Activated CD4-positive, alpha-beta memory T cell treated with anti-CD3 and anti-CD28 coated beads for 36 hours (primary cell): ENCODE results near the gene KRT20. TPM values are rescaled to one million over a fixed set of nuclear protein-coding genes. Genes with fewer than 3 reads are reported as not detected.
"Not testable (repeated sequence)": the region's sequence is repeated elsewhere in the genome, so short reads cannot be mapped to it uniquely, and the experiment has no call there.

Source experiments
- CTCF ChIA-PET: fragments of 350-600 bp; sonication (Branson Sonifier 250); formaldehyde crosslinking; loops from one replicate; lab custom pipeline; 2021; ENCODE audit warnings: antibody characterized with exemption, inconsistent platforms; lab: Charles Lee
- POLR2A ChIA-PET: fragments of 350-600 bp; sonication (Branson Sonifier 250); formaldehyde crosslinking; loops from one replicate; lab custom pipeline; 2021; ENCODE audit warnings: antibody characterized with exemption; lab: Charles Lee
- DNase-seq: peaks from one replicate; pipeline ENCODE4 v3.0.0-alpha.2; 2020
- H3K27ac Mint-ChIP-seq: one replicate; pipeline ENCODE4 v1.8.0; 2021; ENCODE audit warnings: mixed read lengths
- H3K27me3 Mint-ChIP-seq: one replicate; pipeline ENCODE4 v1.8.0; 2021; ENCODE audit warnings: mixed read lengths
- H3K36me3 Mint-ChIP-seq: one replicate; pipeline ENCODE4 v1.8.0; 2021; ENCODE audit warnings: mixed read lengths
- H3K4me1 Mint-ChIP-seq: one replicate; pipeline ENCODE4 v1.8.0; 2021; ENCODE audit warnings: low read depth, mixed read lengths
- H3K4me3 Mint-ChIP-seq: one replicate; pipeline ENCODE4 v1.8.0; 2021; ENCODE audit warnings: mild to moderate bottlenecking, mixed read lengths
- H3K9me3 Mint-ChIP-seq: one replicate; pipeline ENCODE4 v1.8.0; 2021; ENCODE audit warnings: mixed read lengths
- intact Hi-C: fragments of 100-400 bp; cut with micrococcal nuclease; formaldehyde crosslinking; loops from one replicate; pipeline ENCODE4 v1.15.1; 2023
- total RNA-seq, 2 experiments: library from RNA; stranded (reverse); gene quantifications; one replicate each; pipeline ENCODE4 v1.2.3, GENCODE V29; 2021

KRT20 gene
- total RNA-seq, 2 experiments from 2014 or later, result not detected

GRCh38 chr17:40866838-40867237 lies 18.2 kb downstream of the KRT20 start, which contains the start of gene KRT12:
Gene KRT12 (minus strand): TSS chr17:40867223. CDS start chr17:40867186, 37 bp downstream.
- H3K27ac Mint-ChIP-seq, result no peak within 1 kb of the TSS
- peaks cover 11% of the 10 kb centered on the region for H3K27me3 Mint-ChIP-seq
- intact Hi-C loops, result no loop called here
- no peaks in the 10 kb centered on the region for H3K36me3 Mint-ChIP-seq
- H3K9me3 Mint-ChIP-seq, result no peaks in the 10 kb centered on the region
- H3K4me3 Mint-ChIP-seq, result no peak within 1 kb of the TSS
- DNase-seq, result no peak
- ChIA-PET CTCF (interaction anchor here (0.9 kb wide), 1 partner anchor 10 kb away, joined by 3 read pairs; no protein-coding TSS in a partner anchor), POLR2A (no interaction called here)
- no peaks in the 10 kb centered on the region for H3K4me1 Mint-ChIP-seq

GRCh38 chr17:40864661-40865390 lies 20.2 kb downstream of the KRT20 start:
- Mint-ChIP-seq H3K27ac (no peak overlapping the region), H3K9me3 (no peaks in the 10 kb centered on the region), H3K4me3 (no peak overlapping the region), H3K36me3 (no peaks in the 10 kb centered on the region), H3K4me1 (no peaks in the 10 kb centered on the region), H3K27me3 (peaks cover 6% of the 10 kb centered on the region)
- CTCF ChIA-PET, result interaction anchor here (0.6 kb wide), 1 partner anchor 799 kb away, joined by 3 read pairs; no protein-coding TSS in a partner anchor
- no peak for DNase-seq
- POLR2A ChIA-PET, result no interaction called here
- intact Hi-C loops, result no loop called here

GRCh38 chr17:40862985-40863733 lies 21.9 kb downstream of the KRT20 start:
- DNase-seq, result peak; percentile 21
- CTCF ChIA-PET, result interaction anchor here (0.9 to 2.5 kb wide), 3 partner anchors 25 to 800 kb away, joined by 3 to 8 read pairs (median 3); no protein-coding TSS in a partner anchor
- Mint-ChIP-seq H3K27ac (no peak overlapping the region), H3K9me3 (no peaks in the 10 kb centered on the region), H3K27me3 (peaks cover 4% of the 10 kb centered on the region), H3K4me1 (no peaks in the 10 kb centered on the region), H3K4me3 (no peak overlapping the region), H3K36me3 (no peaks in the 10 kb centered on the region)
- POLR2A ChIA-PET, result no interaction called here
- intact Hi-C loops, result no loop called here

- Mint-ChIP-seq H3K9me3 (no peaks in the 10 kb centered on the region), H3K36me3 (no peaks in the 10 kb centered on the region), H3K27ac (no peak overlapping the region), H3K27me3 (peaks cover 2% of the 10 kb centered on the region), H3K4me1 (peaks cover 2% of the 10 kb centered on the region), H3K4me3 (no peak overlapping the region)
- POLR2A ChIA-PET, result no interaction called here
- intact Hi-C loops, result loop anchor here (5.0 kb wide), 2 partner anchors 788 to 803 kb away; no protein-coding TSS in a partner anchor
- CTCF ChIA-PET, result interaction anchor here (1.0 to 7.3 kb wide), 2 partner anchors 11 to 805 kb away, joined by 3 to 68 read pairs; no protein-coding TSS in a partner anchor
- DNase-seq, result no peak
These were observed 25.5 kb downstream of the KRT20 start for GRCh38 chr17:40859536-40859935.

GRCh38 chr17:40858667-40859066 lies 26.4 kb downstream of the KRT20 start:
- DNase-seq, H3K27ac Mint-ChIP-seq, H3K36me3 Mint-ChIP-seq, H3K27me3 Mint-ChIP-seq, POLR2A ChIA-PET, H3K4me1 Mint-ChIP-seq, H3K9me3 Mint-ChIP-seq, H3K4me3 Mint-ChIP-seq: not testable (repeated sequence)
- CTCF ChIA-PET, result interaction anchor here (1.0 to 7.3 kb wide), 4 partner anchors 11 to 806 kb away, joined by 3 to 68 read pairs (median 29); no protein-coding TSS in a partner anchor
- intact Hi-C loops, result loop anchor here (5.0 kb wide), 2 partner anchors 789 to 804 kb away; no protein-coding TSS in a partner anchor

- ChIA-PET POLR2A (no interaction called here), CTCF (interaction anchor here (0.7 to 7.3 kb wide), 7 partner anchors 10 to 811 kb away, joined by 3 to 68 read pairs (median 12); no protein-coding TSS in a partner anchor)
- Mint-ChIP-seq H3K4me3 (no peak overlapping the region), H3K27me3 (peaks cover 5% of the 10 kb centered on the region), H3K27ac (no peak overlapping the region), H3K9me3 (no peaks in the 10 kb centered on the region), H3K36me3 (no peaks in the 10 kb centered on the region), H3K4me1 (peaks cover 2% of the 10 kb centered on the region)
- no peak for DNase-seq
- intact Hi-C loops, result loop anchor here (5.0 kb wide), 2 partner anchors 790 to 805 kb away; no protein-coding TSS in a partner anchor
These were observed 27.5 kb downstream of the KRT20 start for GRCh38 chr17:40857535-40857934.

GRCh38 chr17:40854175-40854814 lies 30.7 kb downstream of the KRT20 start:
- intact Hi-C loops, result no loop called here
- ChIA-PET CTCF (interaction anchor here (4.9 to 7.3 kb wide), 2 partner anchors 794 to 811 kb away, joined by 41 to 68 read pairs; no protein-coding TSS in a partner anchor), POLR2A (no interaction called here)
- peaks cover 6% of the 10 kb centered on the region for H3K27me3 Mint-ChIP-seq
- no peaks in the 10 kb centered on the region for H3K36me3 Mint-ChIP-seq
- peaks cover 2% of the 10 kb centered on the region for H3K4me1 Mint-ChIP-seq
- DNase-seq, result no peak
- no peak overlapping the region for H3K4me3 Mint-ChIP-seq
- no peak overlapping the region for H3K27ac Mint-ChIP-seq
- H3K9me3 Mint-ChIP-seq, result no peaks in the 10 kb centered on the region

GRCh38 chr17:40852364-40852763 lies 32.7 kb downstream of the KRT20 start:
- Mint-ChIP-seq H3K4me1 (peaks cover 2% of the 10 kb centered on the region), H3K27me3 (peaks cover 8% of the 10 kb centered on the region), H3K27ac (no peak overlapping the region), H3K36me3 (no peaks in the 10 kb centered on the region), H3K9me3 (no peaks in the 10 kb centered on the region), H3K4me3 (no peak overlapping the region)
- intact Hi-C loops, result no loop called here
- DNase-seq, result no peak
- CTCF ChIA-PET, result interaction anchor here (1.9 kb wide), 1 partner anchor 811 kb away, joined by 8 read pairs; no protein-coding TSS in a partner anchor
- POLR2A ChIA-PET, result no interaction called here

GRCh38 chr17:40850293-40850972 lies 34.6 kb downstream of the KRT20 start:
- Mint-ChIP-seq H3K4me3 (no peak overlapping the region), H3K27me3 (peaks cover 14% of the 10 kb centered on the region), H3K9me3 (no peaks in the 10 kb centered on the region), H3K36me3 (no peaks in the 10 kb centered on the region), H3K27ac (no peak overlapping the region), H3K4me1 (no peaks in the 10 kb centered on the region)
- CTCF ChIA-PET, result interaction anchor here (0.8 kb wide), 1 partner anchor 812 kb away, joined by 4 read pairs; no protein-coding TSS in a partner anchor
- POLR2A ChIA-PET, result no interaction called here
- no peak for DNase-seq
- intact Hi-C loops, result no loop called here

- intact Hi-C loops, result no loop called here
- H3K4me1 Mint-ChIP-seq, result no peaks in the 10 kb centered on the region
- no peak for DNase-seq
- no peaks in the 10 kb centered on the region for H3K9me3 Mint-ChIP-seq
- ChIA-PET POLR2A (no interaction called here), CTCF (interaction anchor here (0.8 kb wide), 1 partner anchor 813 kb away, joined by 4 read pairs; no protein-coding TSS in a partner anchor)
- H3K4me3 Mint-ChIP-seq, result no peak overlapping the region
- H3K27ac Mint-ChIP-seq, result no peak overlapping the region
- H3K27me3 Mint-ChIP-seq, result peaks cover 18% of the 10 kb centered on the region
- H3K36me3 Mint-ChIP-seq, result no peaks in the 10 kb centered on the region
These were observed 35.3 kb downstream of the KRT20 start for GRCh38 chr17:40849723-40850122.
